NOMO-1 treated with dmso at 0.1 percent for 144 hours (cell line): Measurements from ENCODE around the gene SNRPF.

Experiments
- DNase-seq: peaks from one replicate; lab custom pipeline; 2025; ENCODE audit not compliant: unreplicated experiment; lab: John Stamatoyannopoulos, UW

SNRPF gene

DNA sequence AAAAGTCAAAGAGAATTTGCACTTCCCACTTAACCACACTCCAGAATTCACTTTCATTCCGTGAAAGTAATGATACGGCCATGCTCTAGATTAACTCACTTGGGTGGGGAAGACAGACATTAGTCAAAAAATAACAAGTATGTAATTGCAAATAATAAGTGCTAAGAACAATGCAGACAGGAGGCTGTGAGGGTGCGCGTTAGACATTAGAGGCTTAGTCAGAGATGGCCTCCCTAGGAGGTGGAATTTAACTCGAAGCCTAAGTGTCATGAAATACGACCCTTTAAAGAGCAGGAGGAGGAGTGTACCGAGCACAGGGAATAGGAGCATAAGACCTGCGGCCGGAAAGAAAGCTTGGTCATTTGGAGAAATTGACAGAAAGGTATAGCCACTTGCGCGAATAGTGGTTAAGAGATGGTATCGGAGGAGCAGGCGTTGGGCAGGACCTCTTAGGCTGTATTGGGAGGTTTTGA lies 628 bp downstream of the SNRPF start:
- no peak for DNase-seq

DNA sequence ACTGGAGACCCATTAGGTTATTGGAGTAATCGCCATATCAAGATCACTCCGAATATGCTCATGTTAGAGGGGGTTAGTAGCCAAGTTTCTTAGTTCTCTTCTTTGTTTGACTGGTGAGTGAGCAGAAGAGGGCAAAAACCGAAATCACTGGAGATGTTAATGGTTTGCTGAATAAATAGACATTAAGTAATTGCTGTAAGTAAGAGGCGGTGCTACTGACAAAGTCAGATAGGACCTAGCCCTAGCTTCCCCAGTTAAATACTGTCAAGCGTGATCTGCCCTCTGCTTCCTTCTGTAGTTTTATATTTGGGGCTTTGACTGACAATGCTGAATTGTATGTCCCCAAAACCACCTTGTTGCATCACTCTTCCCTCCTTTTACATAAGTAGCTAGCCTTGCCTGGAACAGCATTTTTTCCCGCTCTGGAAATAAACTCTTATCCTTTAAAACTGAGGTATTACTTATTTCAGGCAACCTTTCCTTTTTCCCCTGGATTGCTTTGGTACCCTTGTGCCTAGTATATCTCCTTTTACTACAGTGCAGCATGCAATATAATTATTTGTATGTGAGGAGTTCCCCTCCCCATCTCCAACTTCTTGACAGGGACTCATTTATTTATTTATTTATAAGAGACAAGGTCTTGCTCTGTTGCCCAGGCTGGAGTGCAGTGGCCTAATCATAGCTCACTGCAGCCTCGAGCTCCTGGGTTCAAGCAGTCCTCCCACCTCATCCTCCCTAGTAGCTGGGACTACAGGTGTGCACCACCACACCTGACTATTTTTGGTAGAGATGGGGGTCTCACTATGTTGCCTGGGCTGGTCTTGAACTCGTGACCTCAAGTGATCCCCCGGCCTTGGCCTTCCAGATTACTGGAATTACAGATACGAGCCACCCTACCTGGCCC lies 1.4 kb downstream of the SNRPF start:
- DNase-seq = no peak

DNA sequence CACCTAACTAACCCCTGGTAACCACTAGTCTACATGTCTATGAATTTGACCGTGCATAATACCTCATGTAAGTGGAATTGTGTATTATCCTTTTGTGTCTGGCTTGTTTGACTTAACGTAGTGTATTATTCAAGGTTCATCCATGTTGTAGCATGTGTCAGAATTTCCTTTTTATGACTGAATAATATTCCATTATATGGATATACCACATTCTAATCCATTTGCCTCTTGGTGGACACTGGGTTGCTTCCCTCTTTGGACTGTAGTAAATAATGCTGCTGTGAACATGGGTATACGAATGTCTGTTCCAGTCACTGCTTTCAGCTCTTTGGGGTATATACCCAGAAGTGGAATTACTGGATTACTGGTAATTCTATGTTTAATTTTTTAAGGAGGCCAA lies 3.3 kb downstream of the SNRPF start:
- DNase-seq = no peak

DNA sequence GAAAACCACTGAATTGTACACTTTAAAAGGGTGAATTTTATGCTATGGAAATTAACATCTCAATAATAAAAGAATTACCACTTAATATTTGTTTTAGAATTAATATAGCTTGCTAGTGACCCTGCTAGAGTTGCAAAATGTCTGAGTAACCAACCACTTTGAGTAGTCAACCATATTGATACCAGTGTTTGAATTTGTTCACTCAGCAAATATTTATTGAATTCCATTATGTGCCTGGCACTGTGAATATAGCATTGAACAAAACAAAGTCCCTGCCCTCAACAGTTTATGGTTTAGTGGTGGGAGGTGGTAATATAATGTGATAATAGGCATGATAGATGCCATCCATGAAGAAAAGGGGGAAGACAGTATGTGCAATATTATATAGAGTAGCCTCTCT lies 4.6 kb downstream of the SNRPF start:
- DNase-seq = no peak

DNA sequence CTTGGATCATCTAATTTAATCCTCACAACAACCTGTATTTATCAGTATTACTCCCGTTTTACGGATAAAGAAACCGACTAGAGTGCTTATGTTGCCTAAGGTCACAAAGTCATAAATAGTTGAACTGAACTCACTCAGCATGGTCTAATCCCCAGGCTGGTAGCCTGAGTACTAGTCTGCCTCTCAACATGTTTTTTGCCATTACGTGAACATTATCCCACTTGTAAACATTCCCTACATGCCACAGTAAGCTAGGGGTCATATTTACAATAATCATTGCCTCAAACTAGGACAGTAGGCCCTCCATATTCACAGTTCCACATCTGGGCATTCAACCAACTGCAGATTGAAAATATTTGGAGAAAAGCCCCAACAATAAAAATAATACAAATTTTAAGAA lies 12.1 kb downstream of the SNRPF start:
- no peak for DNase-seq

DNA sequence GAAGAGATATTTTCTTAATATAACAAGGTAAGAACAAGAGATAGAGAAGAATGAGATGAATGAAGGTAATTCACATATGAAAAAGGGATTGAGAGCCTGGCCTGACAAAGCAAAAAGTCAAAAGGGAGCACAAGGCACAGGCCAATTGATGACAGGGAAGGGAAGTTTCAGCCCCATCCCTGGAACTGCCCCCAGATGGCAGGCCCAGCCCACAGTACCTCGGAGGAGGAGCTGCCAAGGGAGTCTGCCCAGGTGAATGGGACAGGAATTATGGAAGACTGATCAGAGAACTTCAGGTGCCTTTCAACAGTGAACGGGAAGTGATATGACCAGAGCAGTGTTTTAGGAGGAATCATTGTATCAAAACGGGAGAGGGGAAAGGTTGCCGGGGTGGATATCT lies 15.7 kb downstream of the SNRPF start:
- no peak for DNase-seq

DNA sequence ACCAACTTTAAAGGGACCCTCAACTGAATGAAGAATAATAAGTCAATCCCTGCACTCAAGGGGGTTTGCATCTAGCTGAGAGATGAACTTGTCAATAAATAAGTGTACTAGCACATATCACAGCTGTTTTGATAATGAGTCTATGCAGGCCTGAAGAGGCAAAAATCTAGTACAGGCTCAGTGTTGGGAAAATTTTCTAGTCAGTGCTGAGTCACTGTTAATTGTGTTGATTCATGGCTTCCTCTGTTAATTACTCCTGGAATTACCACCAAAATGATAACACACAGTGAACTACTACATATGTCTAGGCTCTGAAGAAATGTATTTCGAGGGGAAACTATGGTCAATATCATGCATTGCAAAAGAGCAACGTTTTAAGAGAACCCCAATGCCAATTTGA lies 18.9 kb downstream of the SNRPF start:
- peak; percentile 12 for DNase-seq

DNA sequence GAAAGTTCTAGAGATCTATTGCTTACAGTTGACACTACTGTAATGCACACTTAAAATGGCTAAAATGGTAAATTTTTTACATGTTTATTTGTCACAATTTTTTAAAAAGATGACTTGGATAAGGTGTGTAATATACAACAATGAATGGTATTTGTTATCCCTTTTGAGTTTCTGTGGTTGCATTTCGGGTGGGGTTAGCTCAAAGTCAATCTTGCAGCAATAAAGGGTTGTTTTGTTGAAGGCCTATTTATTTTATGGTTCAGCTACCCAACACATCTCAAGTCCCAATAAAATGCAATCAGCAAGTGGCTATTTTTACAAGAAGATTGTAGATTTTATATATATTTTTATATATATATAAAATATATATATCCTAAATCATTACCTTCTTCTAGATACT lies 22.1 kb downstream of the SNRPF start:
- DNase-seq = no peak

DNA sequence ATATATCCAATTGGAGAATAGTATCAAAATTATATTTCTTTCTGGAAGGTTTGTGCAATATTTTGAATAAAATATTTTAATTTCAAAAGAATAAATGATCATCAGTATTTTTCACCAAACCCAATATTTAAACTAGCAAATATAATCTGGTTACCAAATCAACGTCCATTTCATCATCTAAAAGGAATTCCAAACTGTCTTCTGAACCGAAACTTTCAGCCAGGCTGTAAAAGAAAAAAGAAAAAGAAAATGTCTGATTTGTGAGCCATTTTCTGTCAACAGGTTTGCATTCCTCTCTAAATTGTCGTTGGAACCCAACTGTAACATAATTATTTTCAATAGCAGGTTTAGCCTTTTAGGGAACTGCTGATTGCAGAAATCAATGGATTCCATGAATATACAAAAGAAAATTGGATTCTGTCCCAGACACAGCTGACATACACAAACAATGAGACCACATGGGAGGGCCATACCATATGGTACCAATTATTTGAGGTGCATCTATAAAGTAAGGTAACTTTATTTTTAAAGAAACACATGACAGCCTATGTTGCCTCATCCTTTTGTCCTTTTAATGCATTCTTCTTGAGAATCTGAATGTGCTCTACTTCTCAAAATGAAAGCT lies 22.7 kb downstream of the SNRPF start:
- no peak for DNase-seq

DNA sequence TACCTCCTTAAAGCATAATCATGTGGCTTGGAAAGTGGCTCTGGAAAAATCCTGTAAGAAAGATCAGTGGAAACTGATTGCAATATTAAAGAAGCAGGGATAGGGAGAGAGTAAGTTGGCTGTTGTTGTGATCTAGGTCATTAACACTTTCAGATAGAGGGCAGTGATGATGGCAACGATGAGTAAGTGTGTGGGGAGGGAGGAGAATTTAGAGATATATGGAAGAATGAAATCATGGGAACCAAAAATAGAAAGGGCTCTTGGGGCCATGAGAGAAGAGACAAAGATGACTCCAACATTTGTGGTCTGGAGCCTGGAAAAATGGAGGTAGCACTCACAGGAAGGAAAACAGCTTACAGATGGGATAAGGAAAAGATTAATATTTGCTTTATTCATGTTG lies 23.3 kb downstream of the SNRPF start:
- no peak for DNase-seq

DNA sequence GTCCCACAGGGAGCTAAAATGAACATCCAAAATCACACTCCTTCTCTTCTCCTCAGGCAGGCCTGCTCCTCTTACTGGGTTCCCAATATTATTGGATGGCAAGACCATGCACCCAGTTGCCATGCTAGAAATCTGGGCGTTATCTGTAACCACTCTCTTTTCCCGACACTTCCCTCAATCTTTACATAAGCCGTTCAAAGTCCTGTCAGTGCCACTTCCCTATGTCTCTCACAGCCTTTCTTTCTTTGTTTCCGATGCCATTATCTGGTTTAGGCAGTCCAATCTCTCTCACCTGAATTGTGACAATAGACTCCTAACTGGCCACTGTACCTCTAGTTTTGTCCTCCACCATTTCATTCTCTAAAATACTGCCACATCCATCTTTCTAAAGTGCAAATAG lies 24.1 kb downstream of the SNRPF start:
- DNase-seq = no peak

DNA sequence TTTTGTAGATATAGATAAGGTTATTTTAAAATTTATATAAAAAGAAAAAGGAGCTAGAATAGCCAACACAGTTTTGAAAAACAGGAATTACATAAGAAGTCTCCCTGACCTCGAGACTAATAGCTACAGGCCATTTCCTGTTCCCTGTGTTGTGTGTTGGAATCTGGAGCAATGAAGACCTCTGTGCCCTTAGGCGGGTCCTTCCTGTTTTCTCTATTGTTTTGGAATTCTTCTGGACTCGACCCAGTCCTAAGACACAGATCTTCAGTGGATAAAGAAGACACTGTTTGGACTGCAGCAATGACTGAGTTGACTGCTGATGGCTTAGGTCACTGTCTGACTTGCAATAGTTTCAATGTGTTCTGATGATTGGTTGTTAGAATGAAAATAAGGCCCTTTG lies 26.2 kb downstream of the SNRPF start:
- DNase-seq = no peak

DNA sequence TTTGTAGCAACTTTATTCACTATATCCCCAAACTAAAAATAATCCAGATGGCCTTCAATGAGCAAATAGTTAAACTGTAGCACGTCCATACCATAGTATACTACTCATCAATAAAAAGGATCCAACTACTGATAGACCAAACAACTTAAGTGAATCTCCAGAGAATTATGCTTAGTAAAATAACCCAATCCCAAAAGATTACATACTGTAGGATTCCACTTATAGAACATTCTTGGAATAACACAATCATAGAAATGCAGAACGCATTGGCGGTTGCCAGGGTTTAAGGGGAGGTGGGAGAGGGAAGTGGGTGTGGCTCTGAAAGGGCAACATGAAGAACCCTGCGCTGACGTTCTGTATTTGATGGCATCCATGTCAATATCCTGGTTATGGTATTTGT lies 28.6 kb downstream of the SNRPF start:
- no peak for DNase-seq

DNA sequence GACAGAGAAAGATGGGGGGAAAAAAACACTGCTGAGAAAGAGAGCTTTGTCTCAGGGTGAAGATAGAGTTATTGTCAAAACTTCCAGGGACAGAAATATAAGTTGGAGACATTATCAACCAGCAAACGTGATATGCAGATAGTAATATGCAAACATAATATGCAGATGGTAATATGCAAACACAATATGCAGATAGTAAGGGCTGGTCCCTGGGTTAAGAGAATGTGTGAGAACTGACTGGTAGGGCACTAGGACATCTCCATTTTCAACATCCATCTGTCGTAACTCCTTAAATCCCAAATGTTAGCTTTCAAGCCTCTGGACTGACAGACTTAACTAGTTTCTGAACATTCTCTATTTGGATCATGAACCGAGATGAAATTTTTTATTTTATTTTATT lies 32.2 kb downstream of the SNRPF start:
- no peak for DNase-seq

DNA sequence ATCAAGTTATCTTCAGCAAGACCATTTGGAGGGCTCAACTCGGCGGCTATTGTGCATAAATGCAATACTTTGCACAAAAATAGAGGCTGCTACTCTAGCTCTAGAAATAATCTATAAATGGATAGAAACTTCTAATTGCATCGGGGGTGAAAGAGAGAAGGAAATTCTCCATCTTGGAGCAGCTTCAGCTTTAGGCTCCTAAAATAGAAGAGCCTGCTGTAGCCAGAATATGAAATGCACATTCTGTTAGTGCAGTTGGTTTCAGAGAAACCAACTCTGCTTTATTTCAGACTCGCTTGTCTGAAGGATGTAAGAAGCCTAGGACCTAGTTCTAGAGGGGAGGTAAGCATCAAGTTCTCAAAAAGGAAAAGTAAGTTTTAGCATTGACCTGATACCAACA lies 38.1 kb downstream of the SNRPF start:
- DNase-seq = no peak

DNA sequence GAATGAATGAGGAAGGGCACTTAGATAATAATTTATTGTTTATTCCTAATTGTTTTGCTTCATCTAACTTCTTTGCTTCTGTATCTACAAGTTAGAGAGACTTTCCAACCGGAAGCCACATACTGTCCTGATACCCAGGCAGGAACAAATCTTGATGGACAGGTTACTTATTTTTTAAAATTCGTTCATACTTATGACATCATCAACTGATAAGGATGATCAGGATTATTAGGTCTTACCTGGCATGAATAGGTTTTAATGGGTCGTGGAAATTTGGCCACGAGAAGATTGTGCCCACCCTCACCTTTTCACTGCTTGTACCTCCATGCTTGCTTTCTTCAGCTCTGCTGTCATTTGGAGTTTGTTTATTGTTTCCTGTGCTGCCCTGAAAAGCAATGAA lies 39.3 kb downstream of the SNRPF start:
- DNase-seq = no peak

DNA sequence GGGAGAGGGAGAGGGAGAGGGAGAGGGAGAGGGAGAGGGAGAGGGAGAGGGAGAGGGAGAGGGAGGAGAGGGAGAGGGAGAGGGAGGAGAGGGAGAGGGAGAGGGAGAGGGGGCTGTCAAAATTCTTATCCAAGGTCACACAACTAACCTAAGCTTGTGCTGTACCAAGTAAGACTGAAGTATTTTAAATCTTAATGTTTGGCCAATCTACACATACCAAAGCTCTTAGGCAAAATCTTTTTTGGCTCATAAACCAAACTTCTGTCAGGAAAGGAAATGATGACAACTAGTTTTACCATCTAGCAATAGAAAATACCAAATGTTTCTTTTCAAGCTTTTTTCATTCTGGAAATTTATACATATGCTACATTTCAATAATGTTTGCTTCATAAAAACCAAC lies 49.8 kb downstream of the SNRPF start:
- no peak for DNase-seq

DNA sequence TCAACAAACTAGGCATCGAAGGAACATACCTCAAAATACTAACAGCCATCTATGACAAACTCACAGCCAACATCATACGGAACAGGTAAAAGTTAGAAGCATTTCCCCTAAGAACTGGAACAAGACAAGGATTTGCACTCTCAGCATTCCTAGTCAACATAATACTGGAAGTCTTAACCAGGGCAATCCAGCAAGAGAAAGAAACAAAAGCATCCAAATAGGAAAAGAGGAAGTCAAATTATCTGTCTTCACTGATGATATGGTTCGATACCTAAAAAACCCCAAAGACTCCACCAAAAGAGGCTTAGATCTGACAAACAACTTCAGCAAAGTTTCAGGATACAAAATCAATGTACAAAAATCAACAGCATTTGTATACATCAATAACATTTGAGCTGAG lies 51.1 kb downstream of the SNRPF start:
- no peak for DNase-seq
